ENCODE measurements around the gene SRGAP1. TPM values are rescaled to one million over a fixed set of nuclear protein-coding genes. Genes with fewer than 3 reads are reported as not detected.

SRGAP1 gene
- total and polyA plus RNA-seq, 2 of the 4 experiments (the other 2 are of a cell fraction) = 10.0 to 10.2 TPM

GRCh38 chr12:63978519-63978918 lies 134.0 kb downstream of the SRGAP1 start:
- H2BK15ac ChIP-seq (ENCODE audit: low read depth, low read length) = no peak overlapping the region
- H3K4me2 ChIP-seq (ENCODE audit: low read depth, low read length) = peak overlapping the region; percentile 29; the same call in 1 of the 2 replicates
- no peak overlapping the region for H4K8ac ChIP-seq (ENCODE audit: low read depth in 2 of 2, low read length in 2 of 2)
- intact Hi-C loops (cut with micrococcal nuclease) = no loop called here
- DNase-seq (peak; percentile 88), ATAC-seq (ENCODE audit: low read depth) (peak; percentile 50)
- H3K4me1 ChIP-seq (ENCODE audit: control insufficient read depth, insufficient read depth, low read length) = peaks cover 5% of the 10 kb centered on the region
- H3K23ac ChIP-seq (ENCODE audit: low read depth, low read length) = no peak overlapping the region
- H3K9me3 ChIP-seq (ENCODE audit: control insufficient read depth, insufficient read depth, low read length) = no peaks in the 10 kb centered on the region
- ChIA-PET CTCF (interaction anchor here (0.6 to 1.0 kb wide), 2 partner anchors 14 to 204 kb away, joined by 3 read pairs; no protein-coding TSS in a partner anchor), POLR2A (ENCODE audit: unreplicated experiment) (no interaction called here)
- no peak overlapping the region for H2BK120ac ChIP-seq (ENCODE audit: low read depth, low read length)
- no peak overlapping the region for H3K27ac ChIP-seq (ENCODE audit: insufficient read depth, low read length)
- BruUV-seq (replicated peaks) = no TSS peak
- H3K27me3 ChIP-seq (ENCODE audit: control insufficient read depth, insufficient read depth, low read length) = no peaks in the 10 kb centered on the region
- H3K79me1 ChIP-seq (ENCODE audit: low read depth in 1 of 2, low read length in 2 of 2) = peaks cover 29 to 78% of the 10 kb centered on the region in 2 experiments
- H4K5ac ChIP-seq (ENCODE audit: low read depth, low read length) = no peak overlapping the region
- peak overlapping the region; percentile 56; the same call in 1 of the 2 replicates for H3K18ac ChIP-seq (ENCODE audit: low read depth, low read length)
- in situ Hi-C loops (cut with MboI; ENCODE audit: low sequenced_read_pairs) = no loop called here
- no peak overlapping the region for H3K56ac ChIP-seq (ENCODE audit: extremely low read depth, insufficient read depth, low read length)
- peak overlapping the region; percentile 57 for H2BK5ac ChIP-seq (ENCODE audit: low read depth, low read length, poor library complexity, severe bottlenecking)
- no peak overlapping the region for H3K4me3 ChIP-seq (ENCODE audit: insufficient read depth, low read depth, low read length)
- H4K20me1 ChIP-seq (ENCODE audit: insufficient read depth, low read length) = peaks cover 8% of the 10 kb centered on the region; the same call in 1 of the 2 replicates
- peaks cover 15% of the 10 kb centered on the region for H3K9me1 ChIP-seq (ENCODE audit: insufficient read depth, low read length)
- H2AK9ac ChIP-seq (replicated peaks; ENCODE audit: low read depth, low read length, poor library complexity) = no peak overlapping the region
- H3K14ac ChIP-seq (replicated peaks; ENCODE audit: low read depth, low read length) = no peak overlapping the region
- no peak overlapping the region for H4K91ac ChIP-seq (ENCODE audit: insufficient read depth, low read depth, low read length)
- H2AK5ac ChIP-seq (ENCODE audit: low read depth, low read length) = no peak overlapping the region
- no peak overlapping the region; the same call in 1 of the 2 replicates for H2BK20ac ChIP-seq (ENCODE audit: low read depth, low read length)
- no CpG with 5 or more reads among the region's 1 CpG for WGBS, 2 experiments (ENCODE audit: extremely low coverage in 2 of 2, insufficient read length in 1 of 2)
- dilution Hi-C loops (cut with HindIII; ENCODE audit: low sequenced_read_pairs, unreplicated experiment) = no loop called here
- no peak overlapping the region for H2AFZ ChIP-seq (replicated peaks; ENCODE audit: low read length, poor library complexity)
- no peak overlapping the region for H3K9ac ChIP-seq (ENCODE audit: low read depth, low read length)
- TF ChIP-seq SMC3 (IDR thresholded peaks at IDR 0.05; ENCODE audit: low read depth, low read length) = no peak
- peak; percentile 82 for TF ChIP-seq CEBPB (IDR thresholded peaks at IDR 0.05; ENCODE audit: low read depth, low read length)
- peak; percentile 97 for TF ChIP-seq BHLHE40 (IDR thresholded peaks at IDR 0.05; ENCODE audit: low read depth, low read length)
- peak; percentile 72 for TF ChIP-seq NFE2L2 (IDR thresholded peaks at IDR 0.05; ENCODE audit: low read depth, low read length)
- TF ChIP-seq CTCF (conservative IDR thresholded peaks at IDR 0.05; ENCODE audit: low read depth, low read length) = no peak
- TF ChIP-seq MAFK (IDR thresholded peaks at IDR 0.05; ENCODE audit: low read depth, low read length) = peak; percentile 18; the same call in 1 of the 2 replicates
- TF ChIP-seq FOS (IDR thresholded peaks at IDR 0.05; ENCODE audit: low read depth, low read length) = 0 out of 2 replicates have a peak, but pooled peaks have one; percentile 23
- no peak for TF ChIP-seq MAZ (IDR thresholded peaks at IDR 0.05; ENCODE audit: borderline replicate concordance, low read depth, low read length)
- TF ChIP-seq MXI1 (IDR thresholded peaks at IDR 0.05; ENCODE audit: borderline replicate concordance, low read depth, low read length) = no peak
- no peak overlapping the region for H3K4ac ChIP-seq (ENCODE audit: low read depth, low read length)
- H3K36me3 ChIP-seq (ENCODE audit: control insufficient read depth, insufficient read depth, low read length) = no peaks in the 10 kb centered on the region; the same call in 1 of the 2 replicates
